Kidney (tissue), 14 donors: Measurements from ENCODE around the gene LRRC28. TPM values are rescaled to one million over a fixed set of nuclear protein-coding genes. Genes with fewer than 3 reads are reported as not detected.

Experiments used
- DNase-seq, 5 donors: peaks; one replicate each; pipeline ENCODE4 v3.0.0-alpha.2; 2013 to 2020
- FAIRE-seq: peaks from 2 replicates; lab custom pipeline; 2012; peaks lifted over from hg19 to GRCh38; lab: Jason Lieb, UNC
- H3K27ac ChIP-seq, 2 donors: one replicate each; pipeline ENCODE4 v1.7.0; 2013; ENCODE audit warnings: low read depth in 2 of 2, low read length in 2 of 2, inconsistent platforms in 1 of 2
- H3K27me3 ChIP-seq: one replicate; pipeline ENCODE4 v1.7.1; 2013; ENCODE audit warnings: low read length, inconsistent platforms; ENCODE audit not compliant: control insufficient read depth, insufficient read depth
- H3K36me3 ChIP-seq, 3 donors: one replicate each; pipeline versions ENCODE4 v1.7.0 to v1.7.1; 2013; ENCODE audit warnings: low read length in 3 of 3, control low read depth in 1 of 3, inconsistent platforms in 1 of 3; ENCODE audit not compliant: insufficient read depth in 3 of 3, control insufficient read depth in 2 of 3
- H3K4me1 ChIP-seq, 3 donors: one replicate each; pipeline versions ENCODE4 v1.7.0 to v1.7.1; 2013; ENCODE audit warnings: low read length in 3 of 3, inconsistent platforms in 1 of 3, low read depth in 1 of 3; ENCODE audit not compliant: control insufficient read depth in 2 of 3, insufficient read depth in 2 of 3
- H3K4me3 ChIP-seq, 3 donors: one replicate each; pipeline versions ENCODE4 v1.7.0 to v1.8.1; 2013; ENCODE audit warnings: low read length in 3 of 3, control low read depth in 1 of 3, inconsistent platforms in 1 of 3
- H3K9ac ChIP-seq, 3 donors: one replicate each; pipeline versions ENCODE4 v1.7.0 to v1.7.1; 2013; ENCODE audit warnings: low read length in 3 of 3, control low read depth in 1 of 3, inconsistent platforms in 1 of 3
- H3K9me3 ChIP-seq, 3 donors: one replicate each; pipeline versions ENCODE4 v1.7.0 to v1.7.1; 2013; ENCODE audit warnings: low read length in 3 of 3, control low read depth in 1 of 3, inconsistent platforms in 1 of 3; ENCODE audit not compliant: control insufficient read depth in 2 of 3, insufficient read depth in 1 of 3
- intact Hi-C: fragments of 100-400 bp; cut with DNase I; formaldehyde crosslinking; loops from one replicate; pipeline ENCODE4 v1.11.1; 2022
- polyA plus RNA-seq: library from polyadenylated mRNA; stranded (reverse); fragments of 350-450 nt; fragmentation: Illumina TruSeq; extraction: RNeasy Lipid Tissue Mini Kit (QIAGEN cat#74804); gene quantifications from one replicate; pipeline ENCODE4 v1.2.3, GENCODE V29; 2014; ENCODE audit warnings: low read depth, low replicate concordance; ENCODE audit not compliant: insufficient read depth
- total RNA-seq: library from RNA; stranded (reverse); fragmentation: NEBNext Ultra II Directional; extraction: Animal tissue kit (Norgen Biotek cat#: 25700); gene quantifications from one replicate; pipeline ENCODE4 v1.2.1, GENCODE V29; 2021
- TF ChIP-seq, protein P1 (sequence below): IDR thresholded peaks from 3 replicates; pipeline ENCODE4 v1.5.1; 2012; ENCODE audit warnings: mild to moderate bottlenecking, moderate library complexity, borderline replicate concordance; ENCODE audit not compliant: insufficient read depth; ENCODE audit errors: extremely low read depth
- donor health status: control.
- donor health status: control.
- donor health status: control.
- donor health status: control.
- donor health status: control.
- donor health status: DM: yes; HTN: yes; CAD: no.
- donor health status: Normal renal cell carcinoma (clear cell type).

Gene LRRC28
- total and polyA plus RNA-seq, 2 donors from 2014 or later, result 25.5 to 34.7 TPM

DNA sequence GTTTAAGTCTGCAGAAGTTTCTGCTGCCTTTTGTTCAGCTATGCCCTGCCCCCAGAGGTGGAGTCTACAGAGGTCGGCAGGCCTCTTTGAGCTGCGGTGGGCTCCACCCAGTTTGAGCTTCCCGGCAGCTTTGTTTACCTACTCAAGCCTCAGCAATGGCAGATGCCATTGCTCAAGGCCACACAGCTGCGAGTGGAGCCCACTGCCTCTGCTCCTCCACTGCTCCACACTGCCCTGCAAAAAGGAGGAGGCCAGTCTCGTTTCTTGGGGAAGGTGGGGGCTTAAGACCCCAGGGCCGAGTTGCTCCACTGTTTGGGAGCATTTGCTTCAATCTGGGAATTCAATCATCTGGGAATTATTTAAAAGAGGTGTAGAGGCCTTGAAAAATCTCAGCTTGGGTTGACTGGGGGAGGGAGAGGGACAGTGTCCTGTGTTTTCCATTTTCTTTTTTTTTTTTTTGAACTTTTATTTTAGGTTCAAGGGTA lies 169.9 kb downstream of the LRRC28 start:
- FAIRE-seq, result no peak
- no peak overlapping the region for H3K4me3 ChIP-seq
- H3K4me1 ChIP-seq, result peaks cover 0 to 7% (median 2%) of the 10 kb centered on the region in 3 donors
- no peaks in the 10 kb centered on the region for H3K36me3 ChIP-seq
- TF ChIP-seq, protein P1, sequence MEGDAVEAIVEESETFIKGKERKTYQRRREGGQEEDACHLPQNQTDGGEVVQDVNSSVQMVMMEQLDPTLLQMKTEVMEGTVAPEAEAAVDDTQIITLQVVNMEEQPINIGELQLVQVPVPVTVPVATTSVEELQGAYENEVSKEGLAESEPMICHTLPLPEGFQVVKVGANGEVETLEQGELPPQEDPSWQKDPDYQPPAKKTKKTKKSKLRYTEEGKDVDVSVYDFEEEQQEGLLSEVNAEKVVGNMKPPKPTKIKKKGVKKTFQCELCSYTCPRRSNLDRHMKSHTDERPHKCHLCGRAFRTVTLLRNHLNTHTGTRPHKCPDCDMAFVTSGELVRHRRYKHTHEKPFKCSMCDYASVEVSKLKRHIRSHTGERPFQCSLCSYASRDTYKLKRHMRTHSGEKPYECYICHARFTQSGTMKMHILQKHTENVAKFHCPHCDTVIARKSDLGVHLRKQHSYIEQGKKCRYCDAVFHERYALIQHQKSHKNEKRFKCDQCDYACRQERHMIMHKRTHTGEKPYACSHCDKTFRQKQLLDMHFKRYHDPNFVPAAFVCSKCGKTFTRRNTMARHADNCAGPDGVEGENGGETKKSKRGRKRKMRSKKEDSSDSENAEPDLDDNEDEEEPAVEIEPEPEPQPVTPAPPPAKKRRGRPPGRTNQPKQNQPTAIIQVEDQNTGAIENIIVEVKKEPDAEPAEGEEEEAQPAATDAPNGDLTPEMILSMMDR, result no peak
- H3K27me3 ChIP-seq, result no peaks in the 10 kb centered on the region
- intact Hi-C loops, result no loop called here
- H3K27ac ChIP-seq, result no peak overlapping the region
- no peak overlapping the region for H3K9ac ChIP-seq
- H3K9me3 ChIP-seq, result no peaks in the 10 kb centered on the region
- DNase-seq, result no peak

DNA sequence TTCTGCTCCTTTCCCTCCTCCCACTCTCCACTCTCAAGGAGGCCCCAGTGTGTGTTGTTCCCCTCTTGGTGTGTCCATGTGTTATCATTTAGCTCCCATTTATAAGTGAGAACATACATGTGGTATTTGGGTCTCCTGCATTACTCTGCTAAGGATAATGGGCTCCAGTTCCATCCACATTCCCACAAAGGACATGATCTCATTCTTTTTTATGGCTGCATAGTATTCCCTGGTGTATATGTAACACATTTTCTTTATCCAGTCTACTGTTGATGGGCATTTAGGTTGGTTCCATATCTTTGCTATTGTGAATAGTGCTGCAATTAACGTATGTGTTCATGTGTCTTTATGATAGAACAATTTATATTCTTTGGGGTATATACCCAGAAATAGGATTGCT lies 170.5 kb downstream of the LRRC28 start:
- H3K27me3 ChIP-seq, result no peaks in the 10 kb centered on the region
- TF ChIP-seq, protein P1, result no peak
- FAIRE-seq (no peak), DNase-seq (no peak)
- peaks cover 0 to 8% (median 2%) of the 10 kb centered on the region in 3 donors for H3K4me1 ChIP-seq
- no peaks in the 10 kb centered on the region for H3K9me3 ChIP-seq
- H3K36me3 ChIP-seq, result no peaks in the 10 kb centered on the region
- intact Hi-C loops, result no loop called here
- H3K27ac ChIP-seq, result no peak overlapping the region
- H3K9ac ChIP-seq, result no peak overlapping the region
- H3K4me3 ChIP-seq, result no peak overlapping the region

DNA sequence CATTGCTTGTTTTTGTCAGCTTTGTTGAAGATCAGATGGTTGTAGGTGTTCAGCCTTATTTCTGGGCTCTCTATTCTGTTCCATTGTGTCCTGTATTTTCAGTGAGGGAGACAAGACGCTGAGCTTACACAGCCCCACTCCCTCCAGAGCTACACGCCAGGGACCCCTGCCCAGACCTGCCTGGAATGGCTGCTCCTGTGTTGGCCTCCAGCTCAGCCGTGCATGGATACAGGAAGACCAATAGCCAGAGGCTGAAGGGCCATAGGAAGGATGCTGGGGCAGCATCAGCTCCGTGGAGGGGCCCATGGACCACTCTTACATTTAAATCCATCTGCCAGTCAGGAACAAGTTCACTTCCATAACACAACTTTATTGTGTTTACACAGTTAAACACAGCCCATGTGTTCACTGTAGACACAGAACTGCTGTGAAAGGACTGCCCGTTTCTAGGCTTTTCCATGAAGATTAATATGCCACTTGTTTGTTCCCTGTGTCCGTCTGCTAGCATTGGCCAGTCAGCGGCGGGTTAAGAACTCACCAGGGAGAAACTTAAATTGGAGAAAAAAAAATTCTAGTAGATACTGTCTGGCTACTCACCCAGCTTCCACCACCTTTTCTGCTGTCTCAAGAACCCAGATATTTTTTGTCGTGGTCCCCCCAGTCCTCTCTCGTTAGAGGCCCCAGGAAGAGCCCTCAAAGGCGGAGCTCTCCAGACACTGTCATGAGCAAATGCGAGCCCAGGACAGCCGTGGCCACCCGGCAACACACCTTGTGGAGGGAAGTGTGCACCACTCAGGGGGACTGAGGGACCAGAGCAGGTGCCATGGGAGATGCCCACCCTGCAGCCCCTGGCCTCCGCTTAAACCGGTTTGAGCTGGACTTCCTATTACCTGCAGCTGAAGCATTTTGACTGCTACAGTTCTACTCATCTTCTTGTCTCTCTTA lies 172.2 kb downstream of the LRRC28 start:
- no peak overlapping the region for H3K9ac ChIP-seq
- intact Hi-C loops, result no loop called here

More for the DNA sequence above, 172.2 kb downstream of the LRRC28 start:
- no peaks in the 10 kb centered on the region for H3K36me3 ChIP-seq
- H3K27me3 ChIP-seq, result no peaks in the 10 kb centered on the region
- no peak overlapping the region for H3K27ac ChIP-seq
- DNase-seq, result no peak
- no peak overlapping the region for H3K4me3 ChIP-seq
- H3K4me1 ChIP-seq, result peaks cover 0 to 8% (median 2%) of the 10 kb centered on the region in 3 donors
- FAIRE-seq, result no peak
- no peaks in the 10 kb centered on the region for H3K9me3 ChIP-seq
- TF ChIP-seq, protein P1, result no peak
